Thoracic aorta (tissue), 2 donors: ENCODE measurements around the gene LRRK1. TPM values are rescaled to one million over a fixed set of nuclear protein-coding genes. Genes with fewer than 3 reads are reported as not detected.

ENCODE experiments used
- ATAC-seq: fragments of 150-250 bp; one replicate; pipeline ENCODE4 v1.8.0; 2017; ENCODE audit warnings: low read depth; ENCODE audit not compliant: insufficient number of reproducible peaks, low FRiP score
- DNase-seq: peaks from one replicate; pipeline ENCODE4 v3.0.0-alpha.2; 2020; ENCODE audit warnings: low spot score
- H3K27ac ChIP-seq, 2 donors: fragments of 200-600 bp; sonication (generic); 1 replicate in 1 of 2; 2 replicates in 1 of 2; pipeline ENCODE4 v1.5.1; 2016; ENCODE audit warnings: mild to moderate bottlenecking in 2 of 2, moderate library complexity in 2 of 2
- H3K27me3 ChIP-seq: fragments of 200-600 bp; sonication (generic); replicated peaks from 2 replicates; pipeline ENCODE4 v1.6.0; 2016; ENCODE audit warnings: mild to moderate bottlenecking; ENCODE audit not compliant: insufficient read depth
- H3K36me3 ChIP-seq: fragments of 200-600 bp; sonication (generic); one replicate; pipeline ENCODE4 v1.5.1; 2016
- H3K4me1 ChIP-seq, 2 donors: fragments of 200-600 bp; sonication (generic); 1 replicate in 1 of 2; 2 replicates in 1 of 2; pipeline versions ENCODE4 v1.5.1 to v1.6.0; 2016; ENCODE audit warnings: low read depth in 2 of 2, mild to moderate bottlenecking in 1 of 2; ENCODE audit not compliant: control insufficient read depth in 1 of 2
- H3K4me3 ChIP-seq: fragments of 200-600 bp; sonication (generic); 2 replicates; pipeline ENCODE4 v1.5.1; 2016; ENCODE audit warnings: mild to moderate bottlenecking
- H3K9me3 ChIP-seq: fragments of 200-600 bp; sonication (generic); 2 replicates; pipeline ENCODE4 v1.5.1; 2016
- CTCF ChIP-seq: fragments of 200-600 bp; sonication (generic); IDR thresholded peaks from one replicate; pipeline ENCODE4 v1.5.1; 2019; ENCODE audit warnings: antibody characterized with exemption
- total RNA-seq, 2 donors: library from RNA; depleted of rRNA; stranded (reverse); fragments of >200 nt; gene quantifications; one replicate each; pipeline versions ENCODE4 v1.1.0 to v1.2.3, GENCODE V29; 2016

LRRK1 gene
- total RNA-seq, 2 donors from 2014 or later: 17.2 to 47.1 TPM

GRCh38 chr15:100930306-100930848 is 11.2 kb downstream of the LRRK1 start:
- no peak for ATAC-seq

DNA sequence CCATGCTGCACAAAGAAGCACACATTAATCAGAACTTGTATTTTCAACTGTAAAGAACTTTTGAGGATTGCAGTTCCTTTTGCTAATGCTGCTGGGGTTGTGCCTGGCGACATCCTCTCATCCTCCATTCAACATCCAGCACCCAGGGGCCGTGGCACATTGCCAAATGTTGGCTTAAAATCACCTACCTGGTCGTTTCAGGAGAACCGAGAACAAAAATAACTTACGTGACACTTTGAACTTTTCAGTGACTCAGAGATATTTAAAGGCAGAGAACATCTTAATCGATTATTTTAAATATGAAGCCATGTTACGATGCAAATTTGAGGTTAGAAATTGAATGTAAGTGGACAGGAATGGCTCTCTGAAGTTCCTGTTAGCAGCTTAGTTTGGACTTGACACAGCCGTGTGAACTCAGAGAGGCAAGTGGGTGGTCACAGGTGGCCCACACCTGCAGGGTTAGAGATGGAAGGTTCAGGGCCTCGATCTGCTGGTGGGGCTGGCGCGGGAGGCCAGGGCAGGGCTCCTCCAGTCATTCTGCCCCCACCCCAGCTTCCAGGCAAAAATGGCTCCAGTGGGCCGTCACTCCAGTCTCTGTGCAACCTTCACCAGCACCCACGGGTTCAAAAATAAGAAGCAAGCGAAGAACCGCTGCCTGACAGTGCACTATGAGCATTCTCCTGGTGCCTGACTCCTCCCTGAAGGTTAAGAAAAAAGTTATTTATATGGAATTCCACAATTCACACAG is 12.2 kb downstream of the LRRK1 start:
- no peaks in the 10 kb centered on the region for H3K27me3 ChIP-seq
- ATAC-seq: no peak
- DNase-seq: no peak
- H3K4me3 ChIP-seq: no peak overlapping the region
- H3K9me3 ChIP-seq: no peaks in the 10 kb centered on the region
- no peak overlapping the region for H3K27ac ChIP-seq
- no peaks in the 10 kb centered on the region for H3K4me1 ChIP-seq
- TF ChIP-seq CTCF: no peak
- no peaks in the 10 kb centered on the region for H3K36me3 ChIP-seq

More at GRCh38 chr15:100930306-100930848, 11.2 kb downstream of the LRRK1 start:
- no peaks in the 10 kb centered on the region for H3K27me3 ChIP-seq
- DNase-seq: no peak
- H3K27ac ChIP-seq: no peak overlapping the region
- TF ChIP-seq CTCF: no peak
- no peaks in the 10 kb centered on the region for H3K9me3 ChIP-seq
- no peak overlapping the region for H3K4me3 ChIP-seq
- no peaks in the 10 kb centered on the region for H3K4me1 ChIP-seq
- peaks cover 7% of the 10 kb centered on the region for H3K36me3 ChIP-seq

DNA sequence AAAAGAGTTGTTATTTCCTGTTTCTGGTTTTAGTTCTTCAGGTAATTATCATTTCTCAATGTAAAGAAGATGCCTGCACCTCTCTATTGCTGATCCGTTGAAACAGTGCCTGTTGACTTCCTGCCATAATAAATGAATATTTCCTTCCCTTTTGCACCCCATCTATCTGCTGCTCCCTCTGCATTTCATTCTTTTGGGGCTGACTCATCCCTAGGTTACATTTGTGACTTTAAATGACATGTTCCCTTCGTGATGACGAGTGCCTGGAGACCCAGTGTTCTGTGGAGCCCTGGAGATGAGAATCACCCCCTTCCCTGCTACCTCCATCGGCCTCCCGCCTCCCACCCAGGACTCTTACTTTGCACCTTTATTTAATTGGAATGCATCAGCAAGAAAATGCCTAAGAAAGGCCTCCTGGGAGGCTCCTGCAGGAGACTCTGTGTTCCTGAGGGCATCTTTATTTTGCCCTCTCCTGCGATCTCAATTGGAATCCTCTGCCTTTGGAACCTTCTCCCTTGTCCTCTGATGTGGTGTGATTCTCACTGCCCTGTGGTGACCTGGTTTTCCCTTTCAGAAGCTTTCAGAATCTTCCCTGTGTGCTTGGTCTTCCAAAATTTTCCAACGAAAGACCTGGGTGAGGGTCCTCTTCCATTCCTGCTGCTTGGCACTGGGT is 13.7 kb downstream of the LRRK1 start:
- Histone ChIP-seq H3K27me3 (no peaks in the 10 kb centered on the region), H3K27ac (no peak overlapping the region), H3K4me1 (no peaks in the 10 kb centered on the region), H3K36me3 (no peaks in the 10 kb centered on the region), H3K9me3 (no peaks in the 10 kb centered on the region), H3K4me3 (no peak overlapping the region)
- TF ChIP-seq CTCF: no peak
- DNase-seq: no peak
- no peak for ATAC-seq

DNA sequence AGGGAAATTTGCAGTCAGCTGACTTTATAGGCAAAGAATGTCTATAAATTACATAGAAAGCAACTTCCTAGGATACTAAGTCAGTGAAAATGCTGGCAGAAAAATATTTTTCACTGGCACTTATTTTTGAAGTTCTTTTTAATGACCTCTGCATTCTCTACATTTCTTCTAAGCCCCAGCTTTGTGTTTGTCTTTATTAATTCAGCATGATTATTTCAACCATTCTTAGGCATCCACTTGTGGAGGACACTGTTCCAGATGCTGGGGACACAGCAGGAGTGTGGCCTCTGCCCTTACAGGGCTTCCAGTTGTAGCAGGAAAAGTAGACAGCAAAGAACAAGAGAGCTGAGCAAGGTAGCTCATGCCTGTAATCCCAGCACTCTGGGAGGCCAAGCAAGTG is 15.0 kb downstream of the LRRK1 start:
- no peak for ATAC-seq
- Histone ChIP-seq H3K9me3 (no peaks in the 10 kb centered on the region), H3K4me1 (no peaks in the 10 kb centered on the region), H3K4me3 (no peak overlapping the region), H3K36me3 (no peaks in the 10 kb centered on the region), H3K27ac (no peak overlapping the region), H3K27me3 (no peaks in the 10 kb centered on the region)
- DNase-seq: no peak
- no peak for TF ChIP-seq CTCF

- H3K27ac ChIP-seq: no peak overlapping the region
- no peaks in the 10 kb centered on the region for H3K4me1 ChIP-seq
- ATAC-seq (no peak), DNase-seq (no peak)
- H3K9me3 ChIP-seq: no peaks in the 10 kb centered on the region
- H3K4me3 ChIP-seq: no peak overlapping the region
- H3K27me3 ChIP-seq: no peaks in the 10 kb centered on the region
- no peak for TF ChIP-seq CTCF
- no peaks in the 10 kb centered on the region for H3K36me3 ChIP-seq
Observed at GRCh38 chr15:100934726-100935125, 15.6 kb downstream of the LRRK1 start.
